ENCODE data around the gene TMPRSS11E. TPM values are rescaled to one million over a fixed set of nuclear protein-coding genes. Genes with fewer than 3 reads are reported as not detected.

Gene TMPRSS11E
- total and polyA plus RNA-seq, 7 experiments from 2014 or later, result not detected

DNA sequence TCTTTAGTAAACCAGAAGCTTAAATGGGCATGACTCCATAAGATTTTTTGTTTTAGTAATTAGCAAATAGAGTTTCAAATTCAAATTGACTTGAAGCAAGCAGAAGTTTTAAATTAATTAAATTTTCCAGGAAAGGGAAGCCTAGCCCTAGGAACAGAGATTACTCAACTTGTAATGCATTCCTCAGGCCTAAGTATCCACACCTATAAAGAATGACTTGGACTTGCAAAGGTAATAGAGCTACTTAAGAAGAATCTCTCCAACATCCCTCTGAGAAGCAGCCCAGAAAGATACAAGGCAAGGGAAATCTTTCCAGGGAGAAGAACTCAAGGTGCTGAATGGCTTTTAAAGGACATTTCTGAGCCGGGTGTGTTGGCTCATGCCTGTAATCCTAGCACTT lies 16.9 kb upstream of the TMPRSS11E start:
- no peak overlapping the region for H3K4me3 Mint-ChIP-seq

DNA sequence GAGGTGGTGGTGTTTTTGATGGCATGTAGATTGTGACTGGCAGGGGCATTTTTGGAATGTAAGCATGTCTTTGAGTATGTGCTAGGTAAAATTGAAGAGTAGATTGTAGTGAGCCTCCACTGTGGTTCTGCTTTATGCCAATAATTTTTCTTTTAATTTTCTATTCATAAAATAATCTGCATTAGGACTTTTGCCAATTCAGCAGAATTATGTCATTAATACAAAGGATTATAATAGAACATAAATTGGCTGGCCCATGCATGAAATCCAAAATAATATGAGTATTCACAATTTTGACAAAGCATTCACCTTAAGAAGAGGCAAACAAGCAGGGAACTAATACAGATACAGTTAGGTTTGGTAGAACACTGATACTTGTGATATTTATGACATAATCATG lies 14.9 kb upstream of the TMPRSS11E start:
- ChIA-PET CTCF (interaction anchor here (1.4 kb wide), 1 partner anchor 160 kb away, joined by 3 read pairs; no protein-coding TSS in a partner anchor), POLR2A (no interaction called here)
- Mint-ChIP-seq H3K27me3 (no peaks in the 10 kb centered on the region), H3K27ac (peak overlapping the region in 2 of 9 donors; percentile 40 to 68), H3K9me3 (peaks cover 0 to 13% (median 3%) of the 10 kb centered on the region in 11 donors), H3K36me3 (peaks cover 0 to 14% (median 0%) of the 10 kb centered on the region in 5 donors), H3K4me1 (peaks cover 13 to 49% (median 28%) of the 10 kb centered on the region in 7 donors), H3K4me3 (no peak overlapping the region)
- Histone ChIP-seq H3K27me3 (ENCODE audit: control insufficient read depth in 2 of 2, insufficient read depth in 2 of 2, low read length in 2 of 2) (no peaks in the 10 kb centered on the region), H3K4me3 (ENCODE audit: low read length) (no peak overlapping the region), H3K9me3 (ENCODE audit: control insufficient read depth in 2 of 3, low read length in 3 of 3) (no peaks in the 10 kb centered on the region), H3K36me3 (ENCODE audit: control insufficient read depth in 2 of 3, insufficient read depth in 3 of 3, low read length in 3 of 3) (no peaks in the 10 kb centered on the region), H3K4me1 (ENCODE audit: control insufficient read depth in 2 of 2, insufficient read depth in 2 of 2, low read length in 2 of 2) (peaks cover 10 to 22% of the 10 kb centered on the region in 2 donors), H3K27ac (ENCODE audit: low read depth, low read length) (no peak overlapping the region)
- intact Hi-C loops (cut with micrococcal nuclease), result no loop called here
- no peak for ATAC-seq
- no peak for DNase-seq

More for the DNA sequence above, 16.9 kb upstream of the TMPRSS11E start:
- Histone ChIP-seq H3K4me3 (ENCODE audit: low read length) (no peak overlapping the region), H3K4me1 (ENCODE audit: control insufficient read depth in 2 of 2, insufficient read depth in 2 of 2, low read length in 2 of 2) (peaks cover 3 to 8% of the 10 kb centered on the region in 2 donors), H3K9me3 (ENCODE audit: control insufficient read depth in 2 of 3, low read length in 3 of 3) (no peaks in the 10 kb centered on the region), H3K27ac (ENCODE audit: low read depth, low read length) (no peak overlapping the region), H3K36me3 (ENCODE audit: control insufficient read depth in 2 of 3, insufficient read depth in 3 of 3, low read length in 3 of 3) (no peaks in the 10 kb centered on the region), H3K27me3 (ENCODE audit: control insufficient read depth in 2 of 2, insufficient read depth in 2 of 2, low read length in 2 of 2) (no peaks in the 10 kb centered on the region)
- no peak for ATAC-seq
- H3K4me1 Mint-ChIP-seq, result peaks cover 3 to 29% (median 13%) of the 10 kb centered on the region in 7 donors
- no peak overlapping the region for H3K27ac Mint-ChIP-seq
- H3K9me3 Mint-ChIP-seq, result peaks cover 0 to 13% (median 3%) of the 10 kb centered on the region in 11 donors
- ChIA-PET POLR2A (no interaction called here), CTCF (no interaction called here)
- no peaks in the 10 kb centered on the region for H3K27me3 Mint-ChIP-seq
- intact Hi-C loops (cut with micrococcal nuclease), result no loop called here
- DNase-seq, result no peak
- peaks cover 0 to 8% (median 0%) of the 10 kb centered on the region in 5 donors for H3K36me3 Mint-ChIP-seq

DNA sequence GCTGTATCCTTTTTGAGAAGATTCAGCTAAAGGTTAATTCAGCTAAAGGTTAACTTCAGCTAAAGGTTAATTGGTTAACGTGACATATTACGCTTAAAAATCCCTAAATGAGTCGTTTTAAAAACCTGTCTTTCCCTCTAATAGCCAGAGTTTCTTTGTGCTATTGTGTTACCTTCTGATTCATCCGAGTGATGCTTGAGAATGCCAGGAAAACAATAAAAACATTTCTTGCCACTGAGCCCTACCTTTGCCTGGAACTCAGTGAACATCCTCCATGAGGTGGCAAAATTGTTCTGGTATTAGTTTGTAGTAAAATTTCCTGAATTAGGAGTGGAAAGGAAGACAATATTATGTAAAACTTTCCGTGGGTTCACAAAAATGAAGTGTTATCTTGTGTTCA lies 13.7 kb upstream of the TMPRSS11E start:
- no peak overlapping the region for H3K4me3 ChIP-seq (ENCODE audit: low read length)
- H3K27ac ChIP-seq (ENCODE audit: low read depth, low read length), result no peak overlapping the region
- H3K4me3 Mint-ChIP-seq, result no peak overlapping the region
- ATAC-seq (no peak), DNase-seq (no peak)
- H3K9me3 Mint-ChIP-seq, result peaks cover 0 to 13% (median 3%) of the 10 kb centered on the region in 11 donors
- no peaks in the 10 kb centered on the region for H3K27me3 Mint-ChIP-seq
- ChIA-PET POLR2A (interaction anchor here (1.0 kb wide), 1 partner anchor 8 kb away, joined by 3 read pairs; no protein-coding TSS in a partner anchor), CTCF (interaction anchor here (0.7 to 1.4 kb wide), 2 partner anchors 66 to 162 kb away, joined by 3 to 5 read pairs; no protein-coding TSS in a partner anchor)
- peaks cover 0 to 19% (median 0%) of the 10 kb centered on the region in 5 donors for H3K36me3 Mint-ChIP-seq
- H3K27ac Mint-ChIP-seq, result peak overlapping the region in 1 of 9 donors; percentile 60
- no peaks in the 10 kb centered on the region for H3K36me3 ChIP-seq (ENCODE audit: control insufficient read depth in 2 of 3, insufficient read depth in 3 of 3, low read length in 3 of 3)
- peaks cover 20 to 54% (median 34%) of the 10 kb centered on the region in 7 donors for H3K4me1 Mint-ChIP-seq
- intact Hi-C loops (cut with micrococcal nuclease), result no loop called here
- no peaks in the 10 kb centered on the region for H3K9me3 ChIP-seq (ENCODE audit: control insufficient read depth in 2 of 3, low read length in 3 of 3)
- no peaks in the 10 kb centered on the region for H3K27me3 ChIP-seq (ENCODE audit: control insufficient read depth in 2 of 2, insufficient read depth in 2 of 2, low read length in 2 of 2)
- peaks cover 10 to 22% of the 10 kb centered on the region in 2 donors for H3K4me1 ChIP-seq (ENCODE audit: control insufficient read depth in 2 of 2, insufficient read depth in 2 of 2, low read length in 2 of 2)

DNA sequence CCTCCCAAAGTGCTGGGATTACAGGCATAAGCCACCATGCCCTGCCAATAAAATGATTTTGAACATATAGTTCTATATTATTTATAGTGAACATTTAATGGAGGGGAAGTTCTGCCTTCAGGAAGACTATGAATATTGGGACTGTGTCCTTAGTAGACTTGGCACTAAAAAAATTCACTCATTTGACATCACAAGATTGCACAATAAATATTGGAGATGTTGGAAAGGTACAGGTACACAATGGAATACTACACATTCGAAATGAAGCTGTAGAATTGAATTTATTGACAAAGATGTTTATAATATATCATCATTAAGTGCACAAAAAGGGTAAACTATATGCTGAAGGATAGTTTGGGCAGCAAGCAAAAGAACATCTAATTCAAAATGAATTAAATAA lies 13.0 kb upstream of the TMPRSS11E start:
- H3K27me3 Mint-ChIP-seq, result no peaks in the 10 kb centered on the region
- no peak for DNase-seq
- H3K4me3 Mint-ChIP-seq, result peak overlapping the region in 1 of 10 donors; percentile 62
- H3K27ac ChIP-seq (ENCODE audit: low read depth, low read length), result no peak overlapping the region
- intact Hi-C loops (cut with micrococcal nuclease), result loop anchor here in 1 of 2 donors (2.0 kb wide), 1 partner anchor 15 kb away; no protein-coding TSS in a partner anchor
- H3K4me1 ChIP-seq (ENCODE audit: control insufficient read depth in 2 of 2, insufficient read depth in 2 of 2, low read length in 2 of 2), result peaks cover 14 to 26% of the 10 kb centered on the region in 2 donors
- H3K9me3 Mint-ChIP-seq, result peaks cover 0 to 17% (median 3%) of the 10 kb centered on the region in 11 donors
- no peaks in the 10 kb centered on the region for H3K36me3 ChIP-seq (ENCODE audit: control insufficient read depth in 2 of 3, insufficient read depth in 3 of 3, low read length in 3 of 3)
- H3K27me3 ChIP-seq (ENCODE audit: control insufficient read depth in 2 of 2, insufficient read depth in 2 of 2, low read length in 2 of 2), result no peaks in the 10 kb centered on the region
- ATAC-seq, result no peak
- ChIA-PET POLR2A (no interaction called here), CTCF (no interaction called here)
- H3K27ac Mint-ChIP-seq, result no peak overlapping the region
- no peak overlapping the region for H3K4me3 ChIP-seq (ENCODE audit: low read length)
- H3K9me3 ChIP-seq (ENCODE audit: control insufficient read depth in 2 of 3, low read length in 3 of 3), result no peaks in the 10 kb centered on the region
- peaks cover 23 to 60% (median 38%) of the 10 kb centered on the region in 7 donors for H3K4me1 Mint-ChIP-seq
- H3K36me3 Mint-ChIP-seq, result peaks cover 0 to 22% (median 2%) of the 10 kb centered on the region in 5 donors

DNA sequence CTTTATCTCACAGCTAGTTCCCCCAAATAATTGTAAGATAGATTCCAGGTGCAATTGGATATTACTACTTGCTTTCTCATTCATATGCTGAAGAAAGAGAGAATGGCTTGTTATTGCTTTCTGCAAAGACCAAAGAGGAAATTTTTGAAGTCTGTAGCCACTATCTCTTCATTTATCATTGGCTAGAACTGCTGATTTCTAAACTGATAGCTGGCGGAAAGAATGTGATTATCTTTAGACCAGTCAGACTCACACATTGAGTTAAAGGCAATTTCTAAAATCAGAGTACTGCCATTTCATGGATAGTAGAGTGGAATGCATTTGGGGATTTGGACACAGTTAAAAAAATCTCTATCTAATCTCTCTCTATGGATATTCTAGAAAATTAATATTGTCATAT lies 12.4 kb upstream of the TMPRSS11E start:
- Mint-ChIP-seq H3K27ac (peak overlapping the region in 5 of 9 donors; percentile 13 to 77 (median 21)), H3K27me3 (no peaks in the 10 kb centered on the region), H3K4me1 (peaks cover 24 to 66% (median 43%) of the 10 kb centered on the region in 7 donors), H3K9me3 (peaks cover 0 to 18% (median 3%) of the 10 kb centered on the region in 11 donors), H3K36me3 (peaks cover 0 to 23% (median 3%) of the 10 kb centered on the region in 5 donors), H3K4me3 (peak overlapping the region in 5 of 10 donors; percentile 17 to 62 (median 34))
- POLR2A ChIA-PET, result no interaction called here
- no peak overlapping the region for H3K4me3 ChIP-seq (ENCODE audit: low read length)
- H3K9me3 ChIP-seq (ENCODE audit: control insufficient read depth in 2 of 3, low read length in 3 of 3), result no peaks in the 10 kb centered on the region
- intact Hi-C loops (cut with micrococcal nuclease), result loop anchor here (2.0 to 5.0 kb wide), 5 partner anchors 14 to 733 kb away; partner anchors contain the start of gene UBA6 (in 1 of the 2)
- ATAC-seq, result no peak
- H3K36me3 ChIP-seq (ENCODE audit: control insufficient read depth in 2 of 3, insufficient read depth in 3 of 3, low read length in 3 of 3), result no peaks in the 10 kb centered on the region
- H3K27ac ChIP-seq (ENCODE audit: low read depth, low read length), result no peak overlapping the region
- CTCF ChIA-PET, result no interaction called here
- DNase-seq, result no peak
- peaks cover 17 to 31% of the 10 kb centered on the region in 2 donors for H3K4me1 ChIP-seq (ENCODE audit: control insufficient read depth in 2 of 2, insufficient read depth in 2 of 2, low read length in 2 of 2)
- H3K27me3 ChIP-seq (ENCODE audit: control insufficient read depth in 2 of 2, insufficient read depth in 2 of 2, low read length in 2 of 2), result no peaks in the 10 kb centered on the region

DNA sequence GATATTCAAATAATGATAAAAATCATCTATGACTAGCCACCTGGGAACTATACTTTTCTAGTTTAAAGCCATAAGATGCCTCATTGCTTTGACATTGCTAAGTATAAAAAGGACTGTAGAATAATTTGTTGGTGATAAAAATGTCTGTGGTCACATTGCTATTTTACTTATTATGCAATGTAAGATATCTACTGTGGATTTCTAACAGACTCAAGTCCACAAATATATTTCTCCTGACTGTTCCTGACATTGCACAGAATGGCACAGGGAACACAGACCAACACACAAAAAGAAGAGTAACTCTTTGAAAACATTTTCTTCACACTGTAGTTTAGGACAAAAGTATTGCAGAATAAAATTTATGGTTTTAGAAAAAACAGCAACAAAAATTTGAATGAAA lies 2.2 kb upstream of the TMPRSS11E start:
- POLR2A ChIA-PET, result no interaction called here
- Histone ChIP-seq H3K27ac (ENCODE audit: low read depth, low read length) (no peak overlapping the region), H3K4me3 (ENCODE audit: low read length) (no peak overlapping the region), H3K4me1 (ENCODE audit: control insufficient read depth in 2 of 2, insufficient read depth in 2 of 2, low read length in 2 of 2) (peaks cover 10 to 14% of the 10 kb centered on the region in 2 donors), H3K9me3 (ENCODE audit: control insufficient read depth in 2 of 3, low read length in 3 of 3) (no peaks in the 10 kb centered on the region), H3K36me3 (ENCODE audit: control insufficient read depth in 2 of 3, insufficient read depth in 3 of 3, low read length in 3 of 3) (no peaks in the 10 kb centered on the region), H3K27me3 (ENCODE audit: control insufficient read depth in 2 of 2, insufficient read depth in 2 of 2, low read length in 2 of 2) (no peaks in the 10 kb centered on the region)
- Mint-ChIP-seq H3K9me3 (peaks cover 0 to 3% (median 0%) of the 10 kb centered on the region in 11 donors), H3K36me3 (peaks cover 0 to 6% (median 0%) of the 10 kb centered on the region in 5 donors), H3K27me3 (peaks cover 0 to 8% (median 0%) of the 10 kb centered on the region in 5 donors), H3K4me3 (no peak overlapping the region), H3K4me1 (peaks cover 16 to 53% (median 39%) of the 10 kb centered on the region in 7 donors), H3K27ac (no peak overlapping the region)
- CTCF ChIA-PET, result no interaction called here
- ATAC-seq (no peak), DNase-seq (no peak)
- intact Hi-C loops (cut with micrococcal nuclease), result no loop called here

All from naive thymus-derived CD4-positive, alpha-beta T cell (primary cell).